WTC11 (cell line): ENCODE data around the gene SETDB1. TPM values are rescaled to one million over a fixed set of nuclear protein-coding genes. Genes with fewer than 3 reads are reported as not detected.

ENCODE experiments used
- ATAC-seq: fragments of 200-7000 bp; cut with Tn5 transposase; 2 replicates; pipeline ENCODE4 v1.10.0; 2021; ENCODE audit warnings: mild to moderate bottlenecking, moderate library complexity
- CTCF ChIA-PET: fragments of 300-600 bp; sonication (Branson Sonifier 250); formaldehyde crosslinking; loops from one replicate; lab custom pipeline; 2021; ENCODE audit warnings: antibody characterized with exemption; lab: Charles Lee
- POLR2A ChIA-PET: fragments of 350-600 bp; sonication (Branson Sonifier 250); formaldehyde crosslinking; loops from one replicate; lab custom pipeline; 2021; ENCODE audit warnings: antibody characterized with exemption; lab: Charles Lee
- DNase-seq: peaks from one replicate; pipeline ENCODE4 v3.0.0; 2021; ENCODE audit warnings: low spot score
- H3K27ac Mint-ChIP-seq: 2 replicates; pipeline ENCODE4 v1.8.0; 2021; ENCODE audit warnings: mixed read lengths
- H3K27me3 Mint-ChIP-seq: 2 replicates; pipeline ENCODE4 v1.8.0; 2021; ENCODE audit warnings: low read depth, mild to moderate bottlenecking, moderate library complexity, mixed read lengths
- H3K36me3 Mint-ChIP-seq: 2 replicates; pipeline ENCODE4 v1.8.0; 2021; ENCODE audit warnings: mixed read lengths
- H3K4me1 Mint-ChIP-seq: 2 replicates; pipeline ENCODE4 v1.8.0; 2022; ENCODE audit warnings: mixed read lengths
- H3K4me3 Mint-ChIP-seq: 2 replicates; pipeline ENCODE4 v1.8.0; 2021; ENCODE audit warnings: mild to moderate bottlenecking, moderate library complexity, mixed read lengths
- H3K9me3 Mint-ChIP-seq: 2 replicates; pipeline ENCODE4 v1.8.0; 2021; ENCODE audit warnings: mixed read lengths
- ATF1 ChIP-seq: sonication (generic); formaldehyde crosslinking; IDR thresholded peaks from 2 replicates; pipeline ENCODE4 v1.8.1; 2023; ENCODE audit warnings: mild to moderate bottlenecking, moderate library complexity, missing genetic modification reagents
- JUN ChIP-seq: sonication (generic); formaldehyde crosslinking; IDR thresholded peaks from 2 replicates; pipeline ENCODE4 v1.8.0; 2023; ENCODE audit warnings: mild to moderate bottlenecking, missing genetic modification reagents
- KAT7 ChIP-seq: sonication (generic); formaldehyde crosslinking; IDR thresholded peaks from 2 replicates; pipeline ENCODE4 v1.8.1; 2023; ENCODE audit warnings: missing genetic modification reagents, mild to moderate bottlenecking, borderline replicate concordance
- MYBL2 ChIP-seq: sonication (generic); formaldehyde crosslinking; IDR thresholded peaks from 2 replicates; pipeline ENCODE4 v1.8.1; 2023; ENCODE audit warnings: mild to moderate bottlenecking, moderate library complexity, missing genetic modification reagents
- NFATC4 ChIP-seq: fragments of 250-450 bp; sonication (Bioruptor Pico); IDR thresholded peaks from 2 replicates; pipeline ENCODE4 v1.9.0; 2021; ENCODE audit warnings: mild to moderate bottlenecking
- NR3C1 ChIP-seq: sonication (generic); formaldehyde crosslinking; conservative IDR thresholded peaks from 2 replicates; pipeline ENCODE4 v1.8.1; 2023; ENCODE audit warnings: low read depth, mild to moderate bottlenecking, missing genetic modification reagents
- PRRX2 ChIP-seq: fragments of 250-450 bp; sonication (Bioruptor Pico); IDR thresholded peaks from 2 replicates; pipeline ENCODE4 v1.8.0; 2021; ENCODE audit warnings: mild to moderate bottlenecking
- SMAD3 ChIP-seq: sonication (generic); formaldehyde crosslinking; IDR thresholded peaks from 2 replicates; pipeline ENCODE4 v1.8.0; 2022; ENCODE audit warnings: missing genetic modification reagents, mild to moderate bottlenecking, borderline replicate concordance
- SMAD4 ChIP-seq: sonication (generic); formaldehyde crosslinking; IDR thresholded peaks from 2 replicates; pipeline ENCODE4 v1.8.0; 2022; ENCODE audit warnings: mild to moderate bottlenecking, missing genetic modification reagents
- TP53 ChIP-seq: sonication (generic); formaldehyde crosslinking; IDR thresholded peaks from 2 replicates; pipeline ENCODE4 v1.8.1; 2023; ENCODE audit warnings: mild to moderate bottlenecking, missing genetic modification reagents
- ZNF317 ChIP-seq: sonication (generic); formaldehyde crosslinking; IDR thresholded peaks from 2 replicates; pipeline ENCODE4 v1.8.1; 2023; ENCODE audit warnings: low read depth, mild to moderate bottlenecking, moderate library complexity, missing genetic modification reagents, borderline replicate concordance
- ZNF416 ChIP-seq: fragments of 250-450 bp; sonication (Bioruptor Pico); IDR thresholded peaks from 2 replicates; pipeline ENCODE4 v1.9.0; 2021; ENCODE audit warnings: mild to moderate bottlenecking, inconsistent platforms
- ZNF671 ChIP-seq: fragments of 250-450 bp; sonication (Bioruptor Pico); IDR thresholded peaks from 2 replicates; pipeline ENCODE4 v1.8.0; 2021; ENCODE audit warnings: mild to moderate bottlenecking
- total RNA-seq: library from RNA; stranded (reverse); gene quantifications from 3 replicates; pipeline ENCODE4 v1.2.3, GENCODE V29; 2021
- TF ChIP-seq, protein P1 (sequence below): sonication (generic); formaldehyde crosslinking; IDR thresholded peaks from 2 replicates; pipeline ENCODE4 v1.8.1; 2023; ENCODE audit warnings: mild to moderate bottlenecking, moderate library complexity, missing genetic modification reagents
- TF ChIP-seq, protein P2 (sequence below): sonication (generic); formaldehyde crosslinking; IDR thresholded peaks from 2 replicates; pipeline ENCODE4 v1.8.1; 2023; ENCODE audit warnings: mild to moderate bottlenecking, missing genetic modification reagents
- TF ChIP-seq, protein P3 (sequence below): sonication (generic); formaldehyde crosslinking; IDR thresholded peaks from 2 replicates; pipeline ENCODE4 v1.8.0; 2022; ENCODE audit warnings: missing genetic modification reagents
- TF ChIP-seq, protein P4 (sequence below): sonication (generic); formaldehyde crosslinking; IDR thresholded peaks from 2 replicates; pipeline ENCODE4 v1.8.1; 2022; ENCODE audit warnings: mild to moderate bottlenecking, missing genetic modification reagents, moderate library complexity, borderline replicate concordance
- TF ChIP-seq, protein P5 (sequence below): sonication (generic); formaldehyde crosslinking; IDR thresholded peaks from 2 replicates; pipeline ENCODE4 v1.8.0; 2022; ENCODE audit warnings: mild to moderate bottlenecking, missing genetic modification reagents
- TF ChIP-seq, protein P6 (sequence below): sonication (generic); formaldehyde crosslinking; IDR thresholded peaks from 2 replicates; pipeline ENCODE4 v1.8.0; 2023; ENCODE audit warnings: mild to moderate bottlenecking, missing genetic modification reagents
- TF ChIP-seq, protein P7 (sequence below): sonication (generic); formaldehyde crosslinking; IDR thresholded peaks from 2 replicates; pipeline ENCODE4 v1.8.0; 2023; ENCODE audit warnings: missing genetic modification reagents, mild to moderate bottlenecking, borderline replicate concordance

The SETDB1 gene
- total RNA-seq, 1 experiment from 2014 or later, result 53.1 TPM

DNA sequence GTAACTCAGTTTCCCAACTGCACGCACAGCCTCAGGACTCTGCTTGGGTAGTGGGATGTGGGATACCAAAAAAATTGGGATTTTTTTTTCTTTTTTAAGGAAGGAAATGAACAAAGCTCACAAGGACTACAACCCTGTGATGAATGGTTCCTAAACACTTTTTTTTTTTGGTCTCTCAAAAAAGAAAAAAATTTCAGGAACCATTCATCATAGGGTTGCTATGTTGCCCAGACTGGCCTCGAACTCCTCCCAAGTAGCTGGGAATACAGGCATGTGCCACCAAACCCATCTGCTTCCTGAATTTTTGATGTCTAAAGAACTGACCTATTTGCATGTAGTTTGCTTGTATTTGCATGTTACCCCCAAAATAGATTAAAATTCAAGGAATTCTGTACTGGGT, 73.8 kb downstream of the SETDB1 start:
- Mint-ChIP-seq H3K27ac (no peak overlapping the region), H3K27me3 (no peaks in the 10 kb centered on the region), H3K4me3 (no peak overlapping the region), H3K36me3 (no peaks in the 10 kb centered on the region), H3K4me1 (peaks cover 8% of the 10 kb centered on the region; the same call in 1 of the 2 replicates), H3K9me3 (no peaks in the 10 kb centered on the region)
- TF ChIP-seq, protein P1, sequence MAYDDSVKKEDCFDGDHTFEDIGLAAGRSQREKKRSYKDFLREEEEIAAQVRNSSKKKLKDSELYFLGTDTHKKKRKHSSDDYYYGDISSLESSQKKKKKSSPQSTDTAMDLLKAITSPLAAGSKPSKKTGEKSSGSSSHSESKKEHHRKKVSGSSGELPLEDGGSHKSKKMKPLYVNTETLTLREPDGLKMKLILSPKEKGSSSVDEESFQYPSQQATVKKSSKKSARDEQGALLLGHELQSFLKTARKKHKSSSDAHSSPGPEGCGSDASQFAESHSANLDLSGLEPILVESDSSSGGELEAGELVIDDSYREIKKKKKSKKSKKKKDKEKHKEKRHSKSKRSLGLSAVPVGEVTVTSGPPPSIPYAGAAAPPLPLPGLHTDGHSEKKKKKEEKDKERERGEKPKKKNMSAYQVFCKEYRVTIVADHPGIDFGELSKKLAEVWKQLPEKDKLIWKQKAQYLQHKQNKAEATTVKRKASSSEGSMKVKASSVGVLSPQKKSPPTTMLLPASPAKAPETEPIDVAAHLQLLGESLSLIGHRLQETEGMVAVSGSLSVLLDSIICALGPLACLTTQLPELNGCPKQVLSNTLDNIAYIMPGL (CRISPR knock-in tag), result no peak
- TF ChIP-seq, protein P2, sequence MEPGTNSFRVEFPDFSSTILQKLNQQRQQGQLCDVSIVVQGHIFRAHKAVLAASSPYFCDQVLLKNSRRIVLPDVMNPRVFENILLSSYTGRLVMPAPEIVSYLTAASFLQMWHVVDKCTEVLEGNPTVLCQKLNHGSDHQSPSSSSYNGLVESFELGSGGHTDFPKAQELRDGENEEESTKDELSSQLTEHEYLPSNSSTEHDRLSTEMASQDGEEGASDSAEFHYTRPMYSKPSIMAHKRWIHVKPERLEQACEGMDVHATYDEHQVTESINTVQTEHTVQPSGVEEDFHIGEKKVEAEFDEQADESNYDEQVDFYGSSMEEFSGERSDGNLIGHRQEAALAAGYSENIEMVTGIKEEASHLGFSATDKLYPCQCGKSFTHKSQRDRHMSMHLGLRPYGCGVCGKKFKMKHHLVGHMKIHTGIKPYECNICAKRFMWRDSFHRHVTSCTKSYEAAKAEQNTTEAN (CRISPR knock-in tag), result no peak
- no peak for TF ChIP-seq KAT7 (CRISPR knock-in tag)
- no peak for TF ChIP-seq SMAD4 (CRISPR knock-in tag)
- no peak for TF ChIP-seq ZNF317 (CRISPR knock-in tag)
- TF ChIP-seq ZNF671 (CRISPR knock-in tag), result no peak
- TF ChIP-seq NFATC4 (CRISPR knock-in tag), result no peak
- TF ChIP-seq NR3C1 (CRISPR knock-in tag), result no peak
- no peak for TF ChIP-seq TP53 (CRISPR knock-in tag)
- TF ChIP-seq JUN (CRISPR knock-in tag), result no peak
- no peak for TF ChIP-seq MYBL2 (CRISPR knock-in tag)
- TF ChIP-seq, protein P3, sequence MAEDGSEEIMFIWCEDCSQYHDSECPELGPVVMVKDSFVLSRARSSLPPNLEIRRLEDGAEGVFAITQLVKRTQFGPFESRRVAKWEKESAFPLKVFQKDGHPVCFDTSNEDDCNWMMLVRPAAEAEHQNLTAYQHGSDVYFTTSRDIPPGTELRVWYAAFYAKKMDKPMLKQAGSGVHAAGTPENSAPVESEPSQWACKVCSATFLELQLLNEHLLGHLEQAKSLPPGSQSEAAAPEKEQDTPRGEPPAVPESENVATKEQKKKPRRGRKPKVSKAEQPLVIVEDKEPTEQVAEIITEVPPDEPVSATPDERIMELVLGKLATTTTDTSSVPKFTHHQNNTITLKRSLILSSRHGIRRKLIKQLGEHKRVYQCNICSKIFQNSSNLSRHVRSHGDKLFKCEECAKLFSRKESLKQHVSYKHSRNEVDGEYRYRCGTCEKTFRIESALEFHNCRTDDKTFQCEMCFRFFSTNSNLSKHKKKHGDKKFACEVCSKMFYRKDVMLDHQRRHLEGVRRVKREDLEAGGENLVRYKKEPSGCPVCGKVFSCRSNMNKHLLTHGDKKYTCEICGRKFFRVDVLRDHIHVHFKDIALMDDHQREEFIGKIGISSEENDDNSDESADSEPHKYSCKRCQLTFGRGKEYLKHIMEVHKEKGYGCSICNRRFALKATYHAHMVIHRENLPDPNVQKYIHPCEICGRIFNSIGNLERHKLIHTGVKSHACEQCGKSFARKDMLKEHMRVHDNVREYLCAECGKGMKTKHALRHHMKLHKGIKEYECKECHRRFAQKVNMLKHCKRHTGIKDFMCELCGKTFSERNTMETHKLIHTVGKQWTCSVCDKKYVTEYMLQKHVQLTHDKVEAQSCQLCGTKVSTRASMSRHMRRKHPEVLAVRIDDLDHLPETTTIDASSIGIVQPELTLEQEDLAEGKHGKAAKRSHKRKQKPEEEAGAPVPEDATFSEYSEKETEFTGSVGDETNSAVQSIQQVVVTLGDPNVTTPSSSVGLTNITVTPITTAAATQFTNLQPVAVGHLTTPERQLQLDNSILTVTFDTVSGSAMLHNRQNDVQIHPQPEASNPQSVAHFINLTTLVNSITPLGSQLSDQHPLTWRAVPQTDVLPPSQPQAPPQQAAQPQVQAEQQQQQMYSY (CRISPR knock-in tag), result no peak
- no peak for TF ChIP-seq PRRX2 (CRISPR knock-in tag)
- TF ChIP-seq, protein P4, sequence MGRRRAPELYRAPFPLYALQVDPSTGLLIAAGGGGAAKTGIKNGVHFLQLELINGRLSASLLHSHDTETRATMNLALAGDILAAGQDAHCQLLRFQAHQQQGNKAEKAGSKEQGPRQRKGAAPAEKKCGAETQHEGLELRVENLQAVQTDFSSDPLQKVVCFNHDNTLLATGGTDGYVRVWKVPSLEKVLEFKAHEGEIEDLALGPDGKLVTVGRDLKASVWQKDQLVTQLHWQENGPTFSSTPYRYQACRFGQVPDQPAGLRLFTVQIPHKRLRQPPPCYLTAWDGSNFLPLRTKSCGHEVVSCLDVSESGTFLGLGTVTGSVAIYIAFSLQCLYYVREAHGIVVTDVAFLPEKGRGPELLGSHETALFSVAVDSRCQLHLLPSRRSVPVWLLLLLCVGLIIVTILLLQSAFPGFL (CRISPR knock-in tag), result no peak
- TF ChIP-seq, protein P5, sequence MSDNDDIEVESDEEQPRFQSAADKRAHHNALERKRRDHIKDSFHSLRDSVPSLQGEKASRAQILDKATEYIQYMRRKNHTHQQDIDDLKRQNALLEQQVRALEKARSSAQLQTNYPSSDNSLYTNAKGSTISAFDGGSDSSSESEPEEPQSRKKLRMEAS (CRISPR knock-in tag), result no peak
- TF ChIP-seq, protein P6, sequence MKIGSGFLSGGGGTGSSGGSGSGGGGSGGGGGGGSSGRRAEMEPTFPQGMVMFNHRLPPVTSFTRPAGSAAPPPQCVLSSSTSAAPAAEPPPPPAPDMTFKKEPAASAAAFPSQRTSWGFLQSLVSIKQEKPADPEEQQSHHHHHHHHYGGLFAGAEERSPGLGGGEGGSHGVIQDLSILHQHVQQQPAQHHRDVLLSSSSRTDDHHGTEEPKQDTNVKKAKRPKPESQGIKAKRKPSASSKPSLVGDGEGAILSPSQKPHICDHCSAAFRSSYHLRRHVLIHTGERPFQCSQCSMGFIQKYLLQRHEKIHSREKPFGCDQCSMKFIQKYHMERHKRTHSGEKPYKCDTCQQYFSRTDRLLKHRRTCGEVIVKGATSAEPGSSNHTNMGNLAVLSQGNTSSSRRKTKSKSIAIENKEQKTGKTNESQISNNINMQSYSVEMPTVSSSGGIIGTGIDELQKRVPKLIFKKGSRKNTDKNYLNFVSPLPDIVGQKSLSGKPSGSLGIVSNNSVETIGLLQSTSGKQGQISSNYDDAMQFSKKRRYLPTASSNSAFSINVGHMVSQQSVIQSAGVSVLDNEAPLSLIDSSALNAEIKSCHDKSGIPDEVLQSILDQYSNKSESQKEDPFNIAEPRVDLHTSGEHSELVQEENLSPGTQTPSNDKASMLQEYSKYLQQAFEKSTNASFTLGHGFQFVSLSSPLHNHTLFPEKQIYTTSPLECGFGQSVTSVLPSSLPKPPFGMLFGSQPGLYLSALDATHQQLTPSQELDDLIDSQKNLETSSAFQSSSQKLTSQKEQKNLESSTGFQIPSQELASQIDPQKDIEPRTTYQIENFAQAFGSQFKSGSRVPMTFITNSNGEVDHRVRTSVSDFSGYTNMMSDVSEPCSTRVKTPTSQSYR (CRISPR knock-in tag), result no peak
- TF ChIP-seq ATF1 (CRISPR knock-in tag), result no peak
- TF ChIP-seq SMAD3 (CRISPR knock-in tag), result no peak
- TF ChIP-seq ZNF416 (CRISPR knock-in tag), result no peak
- TF ChIP-seq, protein P7, sequence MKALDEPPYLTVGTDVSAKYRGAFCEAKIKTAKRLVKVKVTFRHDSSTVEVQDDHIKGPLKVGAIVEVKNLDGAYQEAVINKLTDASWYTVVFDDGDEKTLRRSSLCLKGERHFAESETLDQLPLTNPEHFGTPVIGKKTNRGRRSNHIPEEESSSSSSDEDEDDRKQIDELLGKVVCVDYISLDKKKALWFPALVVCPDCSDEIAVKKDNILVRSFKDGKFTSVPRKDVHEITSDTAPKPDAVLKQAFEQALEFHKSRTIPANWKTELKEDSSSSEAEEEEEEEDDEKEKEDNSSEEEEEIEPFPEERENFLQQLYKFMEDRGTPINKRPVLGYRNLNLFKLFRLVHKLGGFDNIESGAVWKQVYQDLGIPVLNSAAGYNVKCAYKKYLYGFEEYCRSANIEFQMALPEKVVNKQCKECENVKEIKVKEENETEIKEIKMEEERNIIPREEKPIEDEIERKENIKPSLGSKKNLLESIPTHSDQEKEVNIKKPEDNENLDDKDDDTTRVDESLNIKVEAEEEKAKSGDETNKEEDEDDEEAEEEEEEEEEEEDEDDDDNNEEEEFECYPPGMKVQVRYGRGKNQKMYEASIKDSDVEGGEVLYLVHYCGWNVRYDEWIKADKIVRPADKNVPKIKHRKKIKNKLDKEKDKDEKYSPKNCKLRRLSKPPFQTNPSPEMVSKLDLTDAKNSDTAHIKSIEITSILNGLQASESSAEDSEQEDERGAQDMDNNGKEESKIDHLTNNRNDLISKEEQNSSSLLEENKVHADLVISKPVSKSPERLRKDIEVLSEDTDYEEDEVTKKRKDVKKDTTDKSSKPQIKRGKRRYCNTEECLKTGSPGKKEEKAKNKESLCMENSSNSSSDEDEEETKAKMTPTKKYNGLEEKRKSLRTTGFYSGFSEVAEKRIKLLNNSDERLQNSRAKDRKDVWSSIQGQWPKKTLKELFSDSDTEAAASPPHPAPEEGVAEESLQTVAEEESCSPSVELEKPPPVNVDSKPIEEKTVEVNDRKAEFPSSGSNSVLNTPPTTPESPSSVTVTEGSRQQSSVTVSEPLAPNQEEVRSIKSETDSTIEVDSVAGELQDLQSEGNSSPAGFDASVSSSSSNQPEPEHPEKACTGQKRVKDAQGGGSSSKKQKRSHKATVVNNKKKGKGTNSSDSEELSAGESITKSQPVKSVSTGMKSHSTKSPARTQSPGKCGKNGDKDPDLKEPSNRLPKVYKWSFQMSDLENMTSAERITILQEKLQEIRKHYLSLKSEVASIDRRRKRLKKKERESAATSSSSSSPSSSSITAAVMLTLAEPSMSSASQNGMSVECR (CRISPR knock-in tag), result no peak
- ChIA-PET CTCF (interaction anchor here (1.0 to 3.3 kb wide), 2 partner anchors 19 to 48 kb away, joined by 5 to 21 read pairs; partner anchors contain the start of genes ANXA9 and C1orf56), POLR2A (no interaction called here)
- ATAC-seq (no peak), DNase-seq (no peak)
